Measurements from ENCODE around the gene TGFA. TPM values are rescaled to one million over a fixed set of nuclear protein-coding genes. Genes with fewer than 3 reads are reported as not detected.
A peak's percentile ranks its signal among the peaks of the same experiment; 100 is the strongest.

Gene TGFA
- total RNA-seq, 2 donors from 2014 or later, result 21.4 to 25.8 TPM

- Histone ChIP-seq H3K27me3 (no peaks in the 10 kb centered on the region), H3K27ac (no peak overlapping the region), H3K4me3 (no peak overlapping the region), H3K4me1 (no peaks in the 10 kb centered on the region), H3K9ac (ENCODE audit: low read depth in 2 of 2, low read length in 2 of 2) (no peak overlapping the region), H3K36me3 (no peaks in the 10 kb centered on the region), H3K9me3 (no peaks in the 10 kb centered on the region)
- no peak for DNase-seq
- intact Hi-C loops (cut with DNase I), result no loop called here
- no peak for TF ChIP-seq CTCF (IDR thresholded peaks at IDR 0.05)
These were observed 15.8 kb downstream of the TGFA start for GRCh38 chr2:70537840-70538239.

- Histone ChIP-seq H3K4me3 (no peak overlapping the region), H3K27me3 (no peaks in the 10 kb centered on the region), H3K36me3 (no peaks in the 10 kb centered on the region), H3K27ac (no peak overlapping the region), H3K4me1 (no peaks in the 10 kb centered on the region), H3K9ac (ENCODE audit: low read depth in 2 of 2, low read length in 2 of 2) (no peak overlapping the region), H3K9me3 (no peaks in the 10 kb centered on the region)
- no peak for DNase-seq
- intact Hi-C loops (cut with DNase I), result no loop called here
- TF ChIP-seq CTCF (IDR thresholded peaks at IDR 0.05), result no peak
These were observed 17.0 kb downstream of the TGFA start for GRCh38 chr2:70536517-70537055.

- TF ChIP-seq CTCF (IDR thresholded peaks at IDR 0.05), result no peak
- Histone ChIP-seq H3K27ac (no peak overlapping the region), H3K27me3 (no peaks in the 10 kb centered on the region), H3K4me3 (no peak overlapping the region), H3K9ac (ENCODE audit: low read depth in 2 of 2, low read length in 2 of 2) (no peak overlapping the region), H3K36me3 (no peaks in the 10 kb centered on the region), H3K4me1 (no peaks in the 10 kb centered on the region), H3K9me3 (no peaks in the 10 kb centered on the region)
- intact Hi-C loops (cut with DNase I), result no loop called here
- no peak for DNase-seq
These were observed 18.1 kb downstream of the TGFA start for GRCh38 chr2:70535573-70535972.

- no peak for DNase-seq
- Histone ChIP-seq H3K9ac (ENCODE audit: low read depth in 2 of 2, low read length in 2 of 2) (no peak overlapping the region), H3K9me3 (no peaks in the 10 kb centered on the region), H3K27ac (no peak overlapping the region), H3K27me3 (no peaks in the 10 kb centered on the region), H3K4me3 (no peak overlapping the region), H3K4me1 (no peaks in the 10 kb centered on the region), H3K36me3 (no peaks in the 10 kb centered on the region)
- intact Hi-C loops (cut with DNase I), result no loop called here
- TF ChIP-seq CTCF (IDR thresholded peaks at IDR 0.05), result no peak
These were observed 19.3 kb downstream of the TGFA start for GRCh38 chr2:70534183-70534836.

GRCh38 chr2:70532244-70532935, 21.2 kb downstream of the TGFA start:
- Histone ChIP-seq H3K27me3 (no peaks in the 10 kb centered on the region), H3K27ac (peak overlapping the region; percentile 31), H3K4me3 (no peak overlapping the region), H3K9me3 (no peaks in the 10 kb centered on the region), H3K36me3 (no peaks in the 10 kb centered on the region), H3K4me1 (no peaks in the 10 kb centered on the region), H3K9ac (ENCODE audit: low read depth in 2 of 2, low read length in 2 of 2) (no peak overlapping the region)
- intact Hi-C loops (cut with DNase I), result no loop called here
- DNase-seq, result no peak
- TF ChIP-seq CTCF (IDR thresholded peaks at IDR 0.05), result no peak
